Measurements from ENCODE around the gene CTXN1.

CTXN1 gene

DNA sequence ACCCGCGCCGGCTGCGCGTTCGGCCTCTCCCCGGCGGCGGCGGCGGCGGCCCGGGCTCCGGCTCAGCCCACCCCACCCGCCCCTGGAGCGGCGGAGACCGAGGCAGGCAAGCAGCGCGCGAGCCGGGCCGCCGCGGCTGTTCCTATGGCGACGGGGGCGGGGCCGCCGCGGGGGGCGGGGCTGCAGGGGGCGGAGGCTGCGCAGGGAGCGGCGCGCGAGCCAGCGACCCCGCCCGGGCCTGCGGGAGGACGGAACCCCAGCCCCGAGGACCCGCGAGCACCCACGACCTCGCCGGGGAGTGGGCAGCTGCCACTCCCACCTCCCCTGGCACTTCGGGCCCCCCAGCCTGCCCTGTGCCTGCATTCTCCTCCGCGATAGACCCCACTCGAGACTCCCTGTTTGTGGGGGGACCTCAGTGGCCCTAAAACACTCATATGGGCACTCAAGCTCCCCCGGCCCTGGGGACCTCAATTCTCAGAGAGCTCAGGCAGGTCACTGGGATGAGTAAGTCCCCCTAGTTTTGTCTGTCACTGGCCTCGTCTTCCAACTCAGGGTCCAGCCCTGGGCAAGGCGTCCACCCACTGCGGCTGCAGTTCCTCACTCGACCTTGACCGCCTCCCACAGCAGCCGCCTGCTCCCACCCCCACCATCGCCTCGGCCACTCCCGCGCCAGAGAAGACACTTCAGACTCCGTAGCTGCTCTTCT lies at the start of gene CTXN1:
Gene CTXN1 (minus strand): TSS at position 115 of the 706 bp plus-strand sequence. CDS start 597 bp downstream, outside the sequence.
- peak within 1 kb of the TSS; percentile 55 for H3K4me3 ChIP-seq (ENCODE audit: low read length)
- H3K4me1 ChIP-seq (ENCODE audit: control insufficient read depth, low read length) = peaks cover 16% of the 10 kb centered on the region
- no peaks in the 10 kb centered on the region for H3K79me2 ChIP-seq (ENCODE audit: control insufficient read depth, low read length)
- no peaks in the 10 kb centered on the region for H3K9me3 ChIP-seq (ENCODE audit: control insufficient read depth, insufficient read depth, low read length)
- H3K27me3 ChIP-seq (ENCODE audit: control insufficient read depth, low read length) = no peaks in the 10 kb centered on the region
- peaks cover 24% of the 10 kb centered on the region for H3K36me3 ChIP-seq (ENCODE audit: control insufficient read depth, low read length)
- TF ChIP-seq, protein P1, sequence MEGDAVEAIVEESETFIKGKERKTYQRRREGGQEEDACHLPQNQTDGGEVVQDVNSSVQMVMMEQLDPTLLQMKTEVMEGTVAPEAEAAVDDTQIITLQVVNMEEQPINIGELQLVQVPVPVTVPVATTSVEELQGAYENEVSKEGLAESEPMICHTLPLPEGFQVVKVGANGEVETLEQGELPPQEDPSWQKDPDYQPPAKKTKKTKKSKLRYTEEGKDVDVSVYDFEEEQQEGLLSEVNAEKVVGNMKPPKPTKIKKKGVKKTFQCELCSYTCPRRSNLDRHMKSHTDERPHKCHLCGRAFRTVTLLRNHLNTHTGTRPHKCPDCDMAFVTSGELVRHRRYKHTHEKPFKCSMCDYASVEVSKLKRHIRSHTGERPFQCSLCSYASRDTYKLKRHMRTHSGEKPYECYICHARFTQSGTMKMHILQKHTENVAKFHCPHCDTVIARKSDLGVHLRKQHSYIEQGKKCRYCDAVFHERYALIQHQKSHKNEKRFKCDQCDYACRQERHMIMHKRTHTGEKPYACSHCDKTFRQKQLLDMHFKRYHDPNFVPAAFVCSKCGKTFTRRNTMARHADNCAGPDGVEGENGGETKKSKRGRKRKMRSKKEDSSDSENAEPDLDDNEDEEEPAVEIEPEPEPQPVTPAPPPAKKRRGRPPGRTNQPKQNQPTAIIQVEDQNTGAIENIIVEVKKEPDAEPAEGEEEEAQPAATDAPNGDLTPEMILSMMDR (IDR thresholded peaks at IDR 0.05; ENCODE audit: low read depth, low read length, poor library complexity, severe bottlenecking) = no peak
- no peak for TF ChIP-seq EZH2phosphoT487 (IDR thresholded peaks at IDR 0.05; ENCODE audit: borderline replicate concordance, low read length)
- peaks cover 8% of the 10 kb centered on the region; the same call in 1 of the 2 replicates for H4K20me1 ChIP-seq (ENCODE audit: control insufficient read depth, insufficient read depth, low read depth, low read length)
- H3K9me2 ChIP-seq (replicated peaks; ENCODE audit: control insufficient read depth, low read length) = no peaks in the 10 kb centered on the region
- peaks cover 12% of the 10 kb centered on the region; the same call in 1 of the 2 replicates for H3F3A ChIP-seq (ENCODE audit: control insufficient read depth, insufficient read depth)
- no peak within 1 kb of the TSS for H3K27ac ChIP-seq (ENCODE audit: low read depth, low read length)
- H3K4me2 ChIP-seq (ENCODE audit: low read length) = peak within 1 kb of the TSS; percentile 61

DNA sequence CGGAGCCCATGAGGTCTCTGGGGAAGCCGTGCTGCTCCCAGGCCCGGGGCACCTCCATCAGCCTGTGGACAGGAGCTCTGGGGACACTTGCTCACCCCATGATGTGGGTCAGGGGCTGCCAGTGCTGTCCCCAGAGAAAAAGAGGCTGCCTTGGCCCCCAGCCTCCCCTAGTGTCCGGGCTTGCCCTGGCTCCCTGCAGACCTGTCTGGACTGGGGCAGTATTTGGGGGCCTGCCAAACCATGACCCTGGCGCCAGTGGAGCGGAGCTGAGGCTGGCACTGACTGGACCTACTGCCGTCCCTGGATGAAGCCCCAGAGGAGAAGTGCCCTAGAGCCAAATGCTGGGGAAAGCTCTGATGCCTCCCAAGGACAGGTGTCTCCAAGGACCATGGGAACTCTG lies 49.1 kb upstream of the CTXN1 start:
- Histone ChIP-seq H3K4me3 (ENCODE audit: low read length) (no peak overlapping the region), H3K9me2 (replicated peaks; ENCODE audit: control insufficient read depth, low read length) (no peaks in the 10 kb centered on the region), H3K9me3 (ENCODE audit: control insufficient read depth, insufficient read depth, low read length) (no peaks in the 10 kb centered on the region), H3K4me1 (ENCODE audit: control insufficient read depth, low read length) (no peaks in the 10 kb centered on the region), H3K79me2 (ENCODE audit: control insufficient read depth, low read length) (peaks cover 23% of the 10 kb centered on the region), H3F3A (ENCODE audit: control insufficient read depth, insufficient read depth) (no peaks in the 10 kb centered on the region), H4K20me1 (ENCODE audit: control insufficient read depth, insufficient read depth, low read depth, low read length) (no peaks in the 10 kb centered on the region), H3K27me3 (ENCODE audit: control insufficient read depth, low read length) (no peaks in the 10 kb centered on the region), H3K27ac (ENCODE audit: low read depth, low read length) (no peak overlapping the region), H3K4me2 (ENCODE audit: low read length) (no peak overlapping the region), H3K36me3 (ENCODE audit: control insufficient read depth, low read length) (peaks cover 78% of the 10 kb centered on the region)
- TF ChIP-seq, protein P1 (IDR thresholded peaks at IDR 0.05; ENCODE audit: low read depth, low read length, poor library complexity, severe bottlenecking) = no peak
- TF ChIP-seq EZH2phosphoT487 (IDR thresholded peaks at IDR 0.05; ENCODE audit: borderline replicate concordance, low read length) = no peak

DNA sequence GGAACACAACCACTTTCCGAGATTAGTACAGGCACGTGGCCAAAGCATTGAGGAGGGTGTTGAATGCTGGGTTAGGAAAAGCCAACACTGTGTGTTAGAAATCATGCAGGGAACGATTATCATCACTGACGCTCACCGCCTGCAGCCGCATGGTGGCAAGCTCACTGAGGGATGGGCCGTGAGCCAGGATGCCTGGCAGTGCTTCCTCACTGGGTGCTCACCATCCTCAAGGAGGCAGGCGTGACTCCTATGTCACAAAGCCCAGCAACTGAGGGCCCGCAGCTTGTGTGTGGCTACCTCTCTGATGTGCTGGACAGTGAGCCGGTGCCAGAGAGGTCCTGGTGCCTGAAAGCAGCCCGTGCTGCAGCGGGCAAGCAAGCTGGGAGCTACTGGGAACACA lies 47.9 kb upstream of the CTXN1 start:
- H3K36me3 ChIP-seq (ENCODE audit: control insufficient read depth, low read length) = peaks cover 75% of the 10 kb centered on the region

More for the DNA sequence above, 47.9 kb upstream of the CTXN1 start:
- peaks cover 4% of the 10 kb centered on the region; the same call in 1 of the 2 replicates for H4K20me1 ChIP-seq (ENCODE audit: control insufficient read depth, insufficient read depth, low read depth, low read length)
- H3K9me2 ChIP-seq (replicated peaks; ENCODE audit: control insufficient read depth, low read length) = no peaks in the 10 kb centered on the region
- no peak for TF ChIP-seq EZH2phosphoT487 (IDR thresholded peaks at IDR 0.05; ENCODE audit: borderline replicate concordance, low read length)
- TF ChIP-seq, protein P1 (IDR thresholded peaks at IDR 0.05; ENCODE audit: low read depth, low read length, poor library complexity, severe bottlenecking) = no peak
- H3K4me3 ChIP-seq (ENCODE audit: low read length) = no peak overlapping the region
- no peaks in the 10 kb centered on the region for H3F3A ChIP-seq (ENCODE audit: control insufficient read depth, insufficient read depth)
- H3K27me3 ChIP-seq (ENCODE audit: control insufficient read depth, low read length) = no peaks in the 10 kb centered on the region
- no peak overlapping the region for H3K27ac ChIP-seq (ENCODE audit: low read depth, low read length)
- H3K4me2 ChIP-seq (ENCODE audit: low read length) = no peak overlapping the region
- H3K79me2 ChIP-seq (ENCODE audit: control insufficient read depth, low read length) = peaks cover 19% of the 10 kb centered on the region
- H3K9me3 ChIP-seq (ENCODE audit: control insufficient read depth, insufficient read depth, low read length) = no peaks in the 10 kb centered on the region
- no peaks in the 10 kb centered on the region for H3K4me1 ChIP-seq (ENCODE audit: control insufficient read depth, low read length)
